K562 (cell line): Measurements from ENCODE around the gene UROD.

Experiments used
- HDGF ChIP-seq: fragments of 450-650 bp; IDR thresholded peaks from 2 replicates; pipeline ENCODE4 v1.6.1; 2016
- NFE2L1 ChIP-seq: fragments of 450-650 bp; IDR thresholded peaks from 2 replicates; pipeline ENCODE4 v1.6.1; 2016; ENCODE audit warnings: missing genetic modification characterization, low read depth, mild to moderate bottlenecking, missing compliant biosample characterization, moderate library complexity, borderline replicate concordance
- RB1 ChIP-seq: fragments of 450-650 bp; IDR thresholded peaks from 2 replicates; pipeline ENCODE4 v1.6.1; 2017; ENCODE audit warnings: low read depth, mild to moderate bottlenecking
- SMAD4 ChIP-seq: fragments of 250-450 bp; sonication (Bioruptor Pico); conservative IDR thresholded peaks from 2 replicates; pipeline ENCODE4 v1.8.0; 2021; ENCODE audit warnings: inconsistent platforms, mild to moderate bottlenecking, moderate library complexity
- ZNF384 ChIP-seq: IDR thresholded peaks from 2 replicates; pipeline ENCODE4 v1.6.1; 2012; ENCODE audit warnings: low read depth, low read length, improper control_type of control experiment
- TF ChIP-seq, protein P1 (sequence below): sonication (generic); formaldehyde crosslinking; IDR thresholded peaks from 2 replicates; pipeline ENCODE4 v1.8.1; 2023; ENCODE audit warnings: missing genetic modification reagents, mild to moderate bottlenecking, borderline replicate concordance
- TF ChIP-seq, protein P2 (sequence below), 3 experiments: IDR thresholded peaks in 2 of 3; conservative IDR thresholded peaks in 1 of 3; 2 replicates each; pipeline ENCODE4 v1.5.1; 2011 to 2012; ENCODE audit warnings: low read length in 3 of 3, mild to moderate bottlenecking in 3 of 3, control low read depth in 2 of 3, improper control_type of control experiment in 1 of 3, inconsistent platforms in 1 of 3, low read depth in 1 of 3, mixed read lengths in 1 of 3, moderate library complexity in 1 of 3; ENCODE audit not compliant: insufficient read depth in 2 of 3
- TF ChIP-seq, protein P3 (sequence below), 2 experiments: fragments of 450-650 bp; formaldehyde crosslinking in 1 of 2; IDR thresholded peaks; 2 replicates each; pipeline versions ENCODE4 v1.4.0 to v1.6.1; 2014 to 2020; ENCODE audit warnings: mild to moderate bottlenecking in 2 of 2, borderline replicate concordance in 1 of 2, low read depth in 1 of 2
- TF ChIP-seq, protein P4 (sequence below): sonication (generic); formaldehyde crosslinking; IDR thresholded peaks from 2 replicates; pipeline ENCODE4 v1.4.0; 2020; ENCODE audit warnings: mild to moderate bottlenecking, missing genetic modification reagents

DNA sequence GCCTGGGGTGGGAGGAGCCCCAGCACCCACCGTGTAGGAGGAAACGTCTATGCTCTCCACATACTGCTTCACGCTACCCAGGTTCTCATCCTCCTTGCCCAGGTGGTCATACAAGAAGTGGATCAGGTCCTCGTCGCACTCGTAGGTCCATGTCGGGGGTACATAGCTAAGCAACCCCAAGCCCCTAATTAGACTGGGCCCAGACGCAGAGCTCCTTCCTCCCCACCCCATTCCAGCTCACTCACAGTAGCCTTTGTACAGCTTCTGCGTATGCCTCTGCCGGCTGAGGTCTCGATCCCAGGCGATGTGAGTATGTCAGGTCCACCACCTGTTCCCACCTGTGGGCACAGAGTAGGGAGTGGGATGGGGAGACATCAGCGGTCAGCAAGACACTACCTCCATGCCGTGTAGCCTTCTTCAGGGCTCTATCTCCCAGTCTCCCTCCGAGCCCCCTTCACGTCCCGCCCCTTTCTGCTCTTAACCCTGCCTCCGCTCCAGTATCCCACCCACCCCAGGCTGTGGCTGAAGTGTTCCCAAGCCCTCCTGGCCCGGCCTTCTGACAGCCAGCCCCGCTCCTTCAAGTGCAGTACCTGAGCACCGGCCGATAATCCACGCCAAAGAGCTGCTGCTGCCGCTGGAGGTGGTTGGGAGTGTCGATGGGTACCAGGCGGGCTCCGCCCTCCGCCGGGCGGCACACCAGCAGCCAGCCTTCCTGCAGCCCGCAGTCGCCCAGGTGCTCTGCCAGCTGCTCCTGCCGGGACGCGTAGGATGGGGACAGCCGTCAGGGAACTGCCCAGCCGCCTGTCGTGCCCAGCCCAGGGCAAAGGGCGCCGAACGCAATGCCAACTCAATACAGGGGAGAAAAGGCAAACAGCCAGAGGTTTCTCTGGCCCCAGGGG, 1.8 kb upstream of the UROD start:
- TF ChIP-seq, protein P1, sequence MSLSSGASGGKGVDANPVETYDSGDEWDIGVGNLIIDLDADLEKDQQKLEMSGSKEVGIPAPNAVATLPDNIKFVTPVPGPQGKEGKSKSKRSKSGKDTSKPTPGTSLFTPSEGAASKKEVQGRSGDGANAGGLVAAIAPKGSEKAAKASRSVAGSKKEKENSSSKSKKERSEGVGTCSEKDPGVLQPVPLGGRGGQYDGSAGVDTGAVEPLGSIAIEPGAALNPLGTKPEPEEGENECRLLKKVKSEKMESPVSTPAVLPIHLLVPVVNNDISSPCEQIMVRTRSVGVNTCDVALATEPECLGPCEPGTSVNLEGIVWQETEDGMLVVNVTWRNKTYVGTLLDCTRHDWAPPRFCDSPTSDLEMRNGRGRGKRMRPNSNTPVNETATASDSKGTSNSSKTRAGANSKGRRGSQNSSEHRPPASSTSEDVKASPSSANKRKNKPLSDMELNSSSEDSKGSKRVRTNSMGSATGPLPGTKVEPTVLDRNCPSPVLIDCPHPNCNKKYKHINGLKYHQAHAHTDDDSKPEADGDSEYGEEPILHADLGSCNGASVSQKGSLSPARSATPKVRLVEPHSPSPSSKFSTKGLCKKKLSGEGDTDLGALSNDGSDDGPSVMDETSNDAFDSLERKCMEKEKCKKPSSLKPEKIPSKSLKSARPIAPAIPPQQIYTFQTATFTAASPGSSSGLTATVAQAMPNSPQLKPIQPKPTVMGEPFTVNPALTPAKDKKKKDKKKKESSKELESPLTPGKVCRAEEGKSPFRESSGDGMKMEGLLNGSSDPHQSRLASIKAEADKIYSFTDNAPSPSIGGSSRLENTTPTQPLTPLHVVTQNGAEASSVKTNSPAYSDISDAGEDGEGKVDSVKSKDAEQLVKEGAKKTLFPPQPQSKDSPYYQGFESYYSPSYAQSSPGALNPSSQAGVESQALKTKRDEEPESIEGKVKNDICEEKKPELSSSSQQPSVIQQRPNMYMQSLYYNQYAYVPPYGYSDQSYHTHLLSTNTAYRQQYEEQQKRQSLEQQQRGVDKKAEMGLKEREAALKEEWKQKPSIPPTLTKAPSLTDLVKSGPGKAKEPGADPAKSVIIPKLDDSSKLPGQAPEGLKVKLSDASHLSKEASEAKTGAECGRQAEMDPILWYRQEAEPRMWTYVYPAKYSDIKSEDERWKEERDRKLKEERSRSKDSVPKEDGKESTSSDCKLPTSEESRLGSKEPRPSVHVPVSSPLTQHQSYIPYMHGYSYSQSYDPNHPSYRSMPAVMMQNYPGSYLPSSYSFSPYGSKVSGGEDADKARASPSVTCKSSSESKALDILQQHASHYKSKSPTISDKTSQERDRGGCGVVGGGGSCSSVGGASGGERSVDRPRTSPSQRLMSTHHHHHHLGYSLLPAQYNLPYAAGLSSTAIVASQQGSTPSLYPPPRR: no peak
- TF ChIP-seq RB1: no peak
- TF ChIP-seq, protein P2, sequence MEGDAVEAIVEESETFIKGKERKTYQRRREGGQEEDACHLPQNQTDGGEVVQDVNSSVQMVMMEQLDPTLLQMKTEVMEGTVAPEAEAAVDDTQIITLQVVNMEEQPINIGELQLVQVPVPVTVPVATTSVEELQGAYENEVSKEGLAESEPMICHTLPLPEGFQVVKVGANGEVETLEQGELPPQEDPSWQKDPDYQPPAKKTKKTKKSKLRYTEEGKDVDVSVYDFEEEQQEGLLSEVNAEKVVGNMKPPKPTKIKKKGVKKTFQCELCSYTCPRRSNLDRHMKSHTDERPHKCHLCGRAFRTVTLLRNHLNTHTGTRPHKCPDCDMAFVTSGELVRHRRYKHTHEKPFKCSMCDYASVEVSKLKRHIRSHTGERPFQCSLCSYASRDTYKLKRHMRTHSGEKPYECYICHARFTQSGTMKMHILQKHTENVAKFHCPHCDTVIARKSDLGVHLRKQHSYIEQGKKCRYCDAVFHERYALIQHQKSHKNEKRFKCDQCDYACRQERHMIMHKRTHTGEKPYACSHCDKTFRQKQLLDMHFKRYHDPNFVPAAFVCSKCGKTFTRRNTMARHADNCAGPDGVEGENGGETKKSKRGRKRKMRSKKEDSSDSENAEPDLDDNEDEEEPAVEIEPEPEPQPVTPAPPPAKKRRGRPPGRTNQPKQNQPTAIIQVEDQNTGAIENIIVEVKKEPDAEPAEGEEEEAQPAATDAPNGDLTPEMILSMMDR (IDR thresholded peaks at IDR 0.05 in 2 of 3, conservative IDR thresholded peaks at IDR 0.05 in 1 of 3; ENCODE audit: insufficient read depth in 2 of 3, low read depth in 1 of 3, low read length in 3 of 3): no peak
- no peak for TF ChIP-seq ZNF384
- no peak for TF ChIP-seq HDGF
- TF ChIP-seq, protein P3, sequence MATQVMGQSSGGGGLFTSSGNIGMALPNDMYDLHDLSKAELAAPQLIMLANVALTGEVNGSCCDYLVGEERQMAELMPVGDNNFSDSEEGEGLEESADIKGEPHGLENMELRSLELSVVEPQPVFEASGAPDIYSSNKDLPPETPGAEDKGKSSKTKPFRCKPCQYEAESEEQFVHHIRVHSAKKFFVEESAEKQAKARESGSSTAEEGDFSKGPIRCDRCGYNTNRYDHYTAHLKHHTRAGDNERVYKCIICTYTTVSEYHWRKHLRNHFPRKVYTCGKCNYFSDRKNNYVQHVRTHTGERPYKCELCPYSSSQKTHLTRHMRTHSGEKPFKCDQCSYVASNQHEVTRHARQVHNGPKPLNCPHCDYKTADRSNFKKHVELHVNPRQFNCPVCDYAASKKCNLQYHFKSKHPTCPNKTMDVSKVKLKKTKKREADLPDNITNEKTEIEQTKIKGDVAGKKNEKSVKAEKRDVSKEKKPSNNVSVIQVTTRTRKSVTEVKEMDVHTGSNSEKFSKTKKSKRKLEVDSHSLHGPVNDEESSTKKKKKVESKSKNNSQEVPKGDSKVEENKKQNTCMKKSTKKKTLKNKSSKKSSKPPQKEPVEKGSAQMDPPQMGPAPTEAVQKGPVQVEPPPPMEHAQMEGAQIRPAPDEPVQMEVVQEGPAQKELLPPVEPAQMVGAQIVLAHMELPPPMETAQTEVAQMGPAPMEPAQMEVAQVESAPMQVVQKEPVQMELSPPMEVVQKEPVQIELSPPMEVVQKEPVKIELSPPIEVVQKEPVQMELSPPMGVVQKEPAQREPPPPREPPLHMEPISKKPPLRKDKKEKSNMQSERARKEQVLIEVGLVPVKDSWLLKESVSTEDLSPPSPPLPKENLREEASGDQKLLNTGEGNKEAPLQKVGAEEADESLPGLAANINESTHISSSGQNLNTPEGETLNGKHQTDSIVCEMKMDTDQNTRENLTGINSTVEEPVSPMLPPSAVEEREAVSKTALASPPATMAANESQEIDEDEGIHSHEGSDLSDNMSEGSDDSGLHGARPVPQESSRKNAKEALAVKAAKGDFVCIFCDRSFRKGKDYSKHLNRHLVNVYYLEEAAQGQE (IDR thresholded peaks at IDR 0.05; ENCODE audit: borderline replicate concordance): no peak
- TF ChIP-seq, protein P3 (CRISPR knock-in tag; IDR thresholded peaks at IDR 0.05; ENCODE audit: low read depth): no peak
- TF ChIP-seq NFE2L1 (tag): no peak
- TF ChIP-seq, protein P4, sequence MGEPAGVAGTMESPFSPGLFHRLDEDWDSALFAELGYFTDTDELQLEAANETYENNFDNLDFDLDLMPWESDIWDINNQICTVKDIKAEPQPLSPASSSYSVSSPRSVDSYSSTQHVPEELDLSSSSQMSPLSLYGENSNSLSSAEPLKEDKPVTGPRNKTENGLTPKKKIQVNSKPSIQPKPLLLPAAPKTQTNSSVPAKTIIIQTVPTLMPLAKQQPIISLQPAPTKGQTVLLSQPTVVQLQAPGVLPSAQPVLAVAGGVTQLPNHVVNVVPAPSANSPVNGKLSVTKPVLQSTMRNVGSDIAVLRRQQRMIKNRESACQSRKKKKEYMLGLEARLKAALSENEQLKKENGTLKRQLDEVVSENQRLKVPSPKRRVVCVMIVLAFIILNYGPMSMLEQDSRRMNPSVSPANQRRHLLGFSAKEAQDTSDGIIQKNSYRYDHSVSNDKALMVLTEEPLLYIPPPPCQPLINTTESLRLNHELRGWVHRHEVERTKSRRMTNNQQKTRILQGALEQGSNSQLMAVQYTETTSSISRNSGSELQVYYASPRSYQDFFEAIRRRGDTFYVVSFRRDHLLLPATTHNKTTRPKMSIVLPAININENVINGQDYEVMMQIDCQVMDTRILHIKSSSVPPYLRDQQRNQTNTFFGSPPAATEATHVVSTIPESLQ (CRISPR knock-in tag): no peak
- TF ChIP-seq SMAD4 (CRISPR knock-in tag): no peak
